Stimulated activated CD4-positive, alpha-beta T cell treated with anti-CD3 and anti-CD28 coated beads, Interleukin-4, amount 100 ng/mL, for 1 hour (primary cell): ENCODE data around the gene POMT1.
"Not testable (repeated sequence)": the region's sequence is repeated elsewhere in the genome, so short reads cannot be mapped to it uniquely, and the experiment has no call there.

Source experiments
- DNase-seq: peaks from one replicate; pipeline ENCODE4 v3.0.0-alpha.2; 2020

Gene POMT1

GRCh38 chr9:131528886-131529505 lies 26.3 kb downstream of the POMT1 start:
- no peak for DNase-seq

- no peak for DNase-seq
These were observed 27.2 kb downstream of the POMT1 start for GRCh38 chr9:131529597-131530545.

- peak; percentile 26 for DNase-seq
These were observed 27.8 kb downstream of the POMT1 start for GRCh38 chr9:131530546-131530919.

- DNase-seq = peak; percentile 75
These were observed 28.5 kb downstream of the POMT1 start, which contains the start of gene UCK1 for GRCh38 chr9:131530920-131531832. Gene UCK1 (minus strand): TSS chr9:131531263. CDS start chr9:131531174, 89 bp downstream.

- DNase-seq = no peak
These were observed 32.1 kb downstream of the POMT1 start for GRCh38 chr9:131534721-131535237.

GRCh38 chr9:131537946-131538345 lies 35.2 kb downstream of the POMT1 start:
- no peak for DNase-seq

GRCh38 chr9:131539223-131539923 lies 36.7 kb downstream of the POMT1 start:
- no peak for DNase-seq

- DNase-seq = no peak
These were observed 40.4 kb downstream of the POMT1 start for GRCh38 chr9:131543141-131543540.

GRCh38 chr9:131545003-131545785 lies 42.5 kb downstream of the POMT1 start, which contains the start of gene PRRT1B:
Gene PRRT1B (plus strand): TSS chr9:131545523. CDS start chr9:131545616, 93 bp downstream.
- no peak for DNase-seq

- no peak for DNase-seq
These were observed 43.1 kb downstream of the POMT1 start for GRCh38 chr9:131545786-131546335.

- DNase-seq = no peak
These were observed 43.8 kb downstream of the POMT1 start for GRCh38 chr9:131546336-131547084.

GRCh38 chr9:131549186-131549585 lies 46.5 kb downstream of the POMT1 start:
- DNase-seq = not testable (repeated sequence)

- not testable (repeated sequence) for DNase-seq
These were observed 47.7 kb downstream of the POMT1 start for GRCh38 chr9:131550465-131550864.

- no peak for DNase-seq
These were observed 49.3 kb downstream of the POMT1 start for GRCh38 chr9:131552030-131552429.

GRCh38 chr9:131554087-131554842 lies 51.5 kb downstream of the POMT1 start:
- DNase-seq = no peak

GRCh38 chr9:131554843-131555351 lies 52.2 kb downstream of the POMT1 start:
- DNase-seq = no peak

- DNase-seq = no peak
These were observed 53.3 kb downstream of the POMT1 start for GRCh38 chr9:131555841-131556673.
